A549 treated with dexamethasone at 1 μM for 4 hours (cell line): ENCODE data around the gene TM9SF2. TPM values are rescaled to one million over a fixed set of nuclear protein-coding genes. Genes with fewer than 3 reads are reported as not detected.

ENCODE experiments used
- total RNA-seq: library from RNA; stranded (reverse); fragments of 200-300 nt; extraction: Qiagen RNA extraction; gene quantifications from 5 replicates; pipeline ENCODE4 v1.2.3, GENCODE V29; 2022

Gene TM9SF2
- 51.3 to 70.9 TPM (median 64.1 TPM) in 5 replicates for total RNA-seq

GRCh38 chr13:99501184-99501847 is at the start of gene TM9SF2:
TM9SF2 (plus strand) TSS chr13:99501472; CDS start chr13:99501607, 135 bp downstream.

GRCh38 chr13:99606324-99607066 is 105.2 kb downstream of the TM9SF2 start, which contains the start of gene CLYBL:
CLYBL (plus strand) TSS chr13:99606690.

Other genes starting within 250 kb of the TM9SF2 start
- gene GPR18, start 243.1 kb upstream of the TM9SF2 start, total RNA-seq = not detected in 5 replicates
- gene GPR183, start 194.1 kb upstream of the TM9SF2 start, total RNA-seq = not detected in 5 replicates
- gene CLYBL, start 105.2 kb downstream of the TM9SF2 start, total RNA-seq = 2.7 to 4.2 TPM (median 3.1 TPM) in 5 replicates